GM21717 (cell line): Measurements from ENCODE around the gene GAA.

Experiments used
- ATAC-seq: cut with Tn5 transposase; IDR thresholded peaks from one replicate; pipeline ENCODE4 v1.9.1; 2021; ENCODE audit warnings: mild to moderate bottlenecking, moderate library complexity; ENCODE audit not compliant: unreplicated experiment

The GAA gene

GRCh38 chr17:80116921-80117380, 15.6 kb downstream of the GAA start:
- ATAC-seq: no peak

GRCh38 chr17:80117491-80118401, 16.4 kb downstream of the GAA start:
- no peak for ATAC-seq

- no peak for ATAC-seq
These were observed 17.4 kb downstream of the GAA start for GRCh38 chr17:80118601-80119270.

- ATAC-seq: no peak
These were observed 17.9 kb downstream of the GAA start for GRCh38 chr17:80119271-80119791.

GRCh38 chr17:80119839-80120238, 18.5 kb downstream of the GAA start:
- ATAC-seq: no peak

- no peak for ATAC-seq
These were observed 20.7 kb downstream of the GAA start for GRCh38 chr17:80122026-80122575.

GRCh38 chr17:80122926-80123505, 21.6 kb downstream of the GAA start:
- no peak for ATAC-seq

- no peak for ATAC-seq
These were observed 22.4 kb downstream of the GAA start for GRCh38 chr17:80123791-80124190.

GRCh38 chr17:80124351-80124981, 23.1 kb downstream of the GAA start:
- ATAC-seq: no peak

- no peak for ATAC-seq
These were observed 24.5 kb downstream of the GAA start for GRCh38 chr17:80125656-80126448.

- ATAC-seq: no peak
These were observed 25.0 kb downstream of the GAA start for GRCh38 chr17:80126449-80126715.

- no peak for ATAC-seq
These were observed 27.7 kb downstream of the GAA start for GRCh38 chr17:80129006-80129565.

GRCh38 chr17:80130992-80131391, 29.6 kb downstream of the GAA start:
- ATAC-seq: no peak

- ATAC-seq: no peak
These were observed 31.7 kb downstream of the GAA start for GRCh38 chr17:80132906-80133625.

GRCh38 chr17:80133626-80133970, 32.2 kb downstream of the GAA start:
- no peak for ATAC-seq

GRCh38 chr17:80137131-80137530, 35.8 kb downstream of the GAA start:
- ATAC-seq: no peak

- ATAC-seq: no peak
These were observed 37.6 kb downstream of the GAA start for GRCh38 chr17:80138856-80139426.

GRCh38 chr17:80141463-80142165, 40.2 kb downstream of the GAA start:
- no peak for ATAC-seq
